Fibroblast of skin of left biceps (primary cell): Measurements from ENCODE around the gene PLEKHM2.
"Not testable (repeated sequence)": the region's sequence is repeated elsewhere in the genome, so short reads cannot be mapped to it uniquely, and the experiment has no call there.

Source experiments
- DNase-seq, 2 experiments: peaks; one replicate each; pipeline ENCODE4 v3.0.0-alpha.2; 2013; ENCODE audit warnings: low read depth in 2 of 2

Gene PLEKHM2, protein sequence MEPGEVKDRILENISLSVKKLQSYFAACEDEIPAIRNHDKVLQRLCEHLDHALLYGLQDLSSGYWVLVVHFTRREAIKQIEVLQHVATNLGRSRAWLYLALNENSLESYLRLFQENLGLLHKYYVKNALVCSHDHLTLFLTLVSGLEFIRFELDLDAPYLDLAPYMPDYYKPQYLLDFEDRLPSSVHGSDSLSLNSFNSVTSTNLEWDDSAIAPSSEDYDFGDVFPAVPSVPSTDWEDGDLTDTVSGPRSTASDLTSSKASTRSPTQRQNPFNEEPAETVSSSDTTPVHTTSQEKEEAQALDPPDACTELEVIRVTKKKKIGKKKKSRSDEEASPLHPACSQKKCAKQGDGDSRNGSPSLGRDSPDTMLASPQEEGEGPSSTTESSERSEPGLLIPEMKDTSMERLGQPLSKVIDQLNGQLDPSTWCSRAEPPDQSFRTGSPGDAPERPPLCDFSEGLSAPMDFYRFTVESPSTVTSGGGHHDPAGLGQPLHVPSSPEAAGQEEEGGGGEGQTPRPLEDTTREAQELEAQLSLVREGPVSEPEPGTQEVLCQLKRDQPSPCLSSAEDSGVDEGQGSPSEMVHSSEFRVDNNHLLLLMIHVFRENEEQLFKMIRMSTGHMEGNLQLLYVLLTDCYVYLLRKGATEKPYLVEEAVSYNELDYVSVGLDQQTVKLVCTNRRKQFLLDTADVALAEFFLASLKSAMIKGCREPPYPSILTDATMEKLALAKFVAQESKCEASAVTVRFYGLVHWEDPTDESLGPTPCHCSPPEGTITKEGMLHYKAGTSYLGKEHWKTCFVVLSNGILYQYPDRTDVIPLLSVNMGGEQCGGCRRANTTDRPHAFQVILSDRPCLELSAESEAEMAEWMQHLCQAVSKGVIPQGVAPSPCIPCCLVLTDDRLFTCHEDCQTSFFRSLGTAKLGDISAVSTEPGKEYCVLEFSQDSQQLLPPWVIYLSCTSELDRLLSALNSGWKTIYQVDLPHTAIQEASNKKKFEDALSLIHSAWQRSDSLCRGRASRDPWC

DNA sequence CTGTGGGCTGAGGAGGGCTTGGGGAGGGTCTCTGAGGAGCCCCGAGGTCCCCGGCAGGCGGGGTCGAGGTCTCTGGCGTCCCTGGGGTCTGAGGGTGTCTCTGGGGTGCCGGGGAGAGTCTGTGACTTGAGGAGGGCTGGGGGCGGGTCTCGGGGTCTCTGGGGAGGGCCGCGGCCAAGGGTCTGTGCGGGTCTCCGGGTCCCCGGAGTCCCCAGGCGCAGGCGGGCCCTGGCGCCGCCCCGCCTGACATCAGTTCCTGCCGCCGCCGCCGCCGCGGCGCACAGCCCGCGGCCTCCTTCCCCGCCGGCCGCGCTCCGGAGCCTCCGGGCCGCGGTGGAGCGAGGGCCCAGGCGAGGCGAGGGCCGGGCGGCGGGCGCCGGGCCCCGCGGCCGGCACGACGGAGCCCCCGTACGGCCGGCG, at the start of gene PLEKHM2:
PLEKHM2 (plus strand) TSS at position 279 of the 420 bp plus-strand sequence. CDS start 239 bp downstream, outside the sequence.
- no peak for DNase-seq

DNA sequence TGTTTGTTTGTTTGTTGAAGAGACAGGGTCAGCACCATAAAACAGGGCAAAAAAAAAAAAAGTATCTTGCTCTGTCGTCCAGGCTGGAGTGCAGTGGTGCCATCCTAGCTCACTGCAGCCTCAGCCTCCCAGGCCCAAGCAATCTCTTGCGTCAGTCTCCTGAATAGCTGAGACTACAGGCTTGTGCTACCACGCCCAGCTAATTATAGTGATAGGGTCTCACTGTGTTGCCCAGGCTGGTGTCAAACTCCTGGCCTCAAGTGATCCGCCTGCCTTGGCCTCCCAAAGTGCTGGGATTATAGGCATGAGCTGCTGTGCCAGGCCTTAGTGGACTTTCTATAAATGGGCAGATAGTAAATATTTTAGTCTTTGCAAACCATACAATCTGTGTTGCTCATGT, 47.7 kb upstream of the PLEKHM2 start:
- DNase-seq, result no peak

DNA sequence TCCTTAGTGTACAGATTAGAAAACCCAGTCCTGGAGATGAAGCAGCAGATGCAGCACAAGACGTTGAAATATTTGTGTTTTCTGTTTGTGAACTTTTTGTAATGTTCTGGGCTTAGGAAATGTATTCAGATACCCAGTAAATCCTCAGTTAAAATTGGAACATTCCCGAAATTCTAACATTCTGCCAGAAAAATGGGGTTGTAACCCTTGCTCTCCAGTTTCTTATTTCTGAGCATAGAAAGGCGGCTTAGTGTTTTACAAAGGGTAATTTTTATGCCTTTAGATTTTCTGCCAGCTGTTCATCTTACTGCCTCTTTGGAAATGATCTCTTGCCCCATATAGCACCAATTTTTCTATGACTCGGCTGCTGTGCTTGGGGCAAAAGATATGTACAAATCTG, 46.3 kb upstream of the PLEKHM2 start:
- DNase-seq, result no peak

DNA sequence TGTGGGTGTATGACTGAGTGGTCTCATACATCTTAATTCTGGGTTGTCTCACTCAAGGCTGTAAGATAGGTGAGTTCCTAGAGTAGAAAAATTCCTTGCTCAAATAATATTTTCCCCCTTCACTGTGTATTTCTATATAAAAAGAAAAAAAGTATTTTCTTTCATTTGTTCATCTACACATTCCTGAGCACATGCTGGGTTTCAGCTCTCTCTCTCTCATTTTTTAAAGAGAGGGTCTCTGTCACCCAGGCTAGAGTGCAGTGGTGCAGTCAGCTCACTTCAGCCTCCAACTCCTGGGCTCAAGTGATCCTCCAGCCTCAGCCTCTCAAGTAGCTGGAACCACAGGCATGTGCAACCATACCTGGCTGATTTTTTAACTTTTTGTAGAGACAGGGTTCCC, 44.9 kb upstream of the PLEKHM2 start:
- DNase-seq, result no peak

DNA sequence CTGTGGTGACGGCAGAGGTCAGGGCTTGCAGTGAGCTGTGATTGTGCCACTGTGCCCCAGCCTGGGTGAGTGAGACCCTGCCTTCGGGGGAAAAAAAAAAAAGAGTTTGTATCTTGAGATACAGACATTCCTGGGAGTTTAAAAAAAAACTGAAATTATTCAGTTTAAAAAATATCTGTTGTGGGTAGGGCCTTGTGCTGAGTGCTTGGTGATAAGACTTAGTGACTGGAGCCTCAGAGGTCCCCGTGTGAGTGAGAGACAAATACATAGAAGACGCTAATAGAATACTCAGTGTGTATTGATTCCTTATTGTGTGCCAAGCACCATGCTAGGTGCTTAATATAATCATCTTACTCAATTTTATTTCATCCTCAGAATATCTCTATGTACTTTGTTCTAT, 44.2 kb upstream of the PLEKHM2 start:
- no peak for DNase-seq

DNA sequence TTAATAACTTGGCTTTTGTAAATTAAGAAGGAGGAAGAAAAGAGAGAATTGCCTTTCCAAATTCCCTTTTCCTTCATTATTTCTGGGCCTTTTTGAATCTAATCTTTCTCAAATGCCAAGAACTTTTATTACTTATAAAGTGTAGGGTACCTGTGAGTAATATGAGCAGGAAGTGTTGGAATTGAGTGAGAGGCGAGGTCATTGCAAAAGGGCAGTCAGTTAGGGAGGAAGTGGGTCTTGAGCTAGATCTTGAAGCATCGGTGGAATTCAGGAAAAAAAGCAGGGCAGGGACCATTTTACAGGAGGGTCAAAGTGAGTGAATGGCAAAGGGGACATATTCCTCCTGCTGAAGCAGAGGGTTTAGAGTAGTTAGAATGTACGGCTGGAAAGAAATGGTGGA, 43.5 kb upstream of the PLEKHM2 start:
- DNase-seq, result no peak

DNA sequence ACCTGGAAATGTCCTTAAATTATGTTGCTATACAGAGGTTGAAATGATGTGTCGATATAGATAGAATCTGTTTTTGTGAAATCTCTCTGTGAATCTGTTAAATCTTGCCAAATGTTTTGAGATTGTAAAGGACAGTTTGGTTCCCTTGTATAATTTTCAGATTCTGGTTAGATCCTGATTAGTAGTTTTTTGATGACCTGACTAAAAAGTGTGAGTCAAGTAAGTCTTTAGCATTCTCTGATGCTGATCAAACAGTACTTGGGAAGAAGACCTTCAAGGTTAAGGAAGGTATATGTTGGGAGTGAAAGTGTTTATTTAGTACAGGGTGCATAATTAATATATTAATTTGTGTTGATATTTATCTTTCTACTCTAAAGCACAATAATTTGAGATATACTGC, 34.2 kb upstream of the PLEKHM2 start:
- no peak for DNase-seq

DNA sequence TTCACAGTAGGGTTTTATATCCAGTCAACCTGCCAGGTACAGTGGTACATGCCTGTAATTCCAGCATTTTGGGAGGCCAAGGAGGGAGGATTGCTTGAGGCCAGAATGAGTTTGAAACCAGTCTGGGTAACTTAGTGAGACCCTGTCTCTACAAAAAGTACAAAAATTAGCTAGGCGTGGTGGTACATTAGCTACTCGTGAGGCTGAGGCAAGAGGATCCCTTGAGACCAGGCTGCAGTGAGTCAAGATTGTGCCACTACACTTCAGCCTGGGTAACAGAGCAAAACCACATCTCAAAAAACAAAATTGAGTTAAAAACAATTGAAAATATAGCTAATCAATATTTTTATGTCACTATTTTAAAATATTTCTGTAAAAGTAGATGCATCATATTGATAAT, 33.7 kb upstream of the PLEKHM2 start:
- DNase-seq, result no peak

DNA sequence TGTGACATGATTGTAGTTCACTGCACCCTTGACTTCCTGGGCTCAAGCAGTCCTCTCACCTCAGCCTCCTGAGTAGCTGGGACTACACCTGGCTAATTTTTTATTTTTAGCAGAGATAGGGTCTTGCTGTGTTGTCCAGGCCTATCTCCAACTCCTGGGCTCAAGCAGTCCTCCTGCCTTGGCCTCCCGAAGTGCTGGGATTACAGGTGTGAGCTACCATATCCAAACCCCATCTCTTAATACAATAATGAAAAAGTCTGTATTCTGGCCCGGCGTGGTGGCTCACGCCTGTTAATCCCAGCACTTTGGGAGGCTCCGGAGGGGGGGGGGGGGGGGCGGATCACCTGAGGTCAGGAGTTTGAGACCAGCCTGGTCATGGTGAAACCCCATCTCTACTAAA, 32.0 kb upstream of the PLEKHM2 start:
- not testable (repeated sequence) for DNase-seq

DNA sequence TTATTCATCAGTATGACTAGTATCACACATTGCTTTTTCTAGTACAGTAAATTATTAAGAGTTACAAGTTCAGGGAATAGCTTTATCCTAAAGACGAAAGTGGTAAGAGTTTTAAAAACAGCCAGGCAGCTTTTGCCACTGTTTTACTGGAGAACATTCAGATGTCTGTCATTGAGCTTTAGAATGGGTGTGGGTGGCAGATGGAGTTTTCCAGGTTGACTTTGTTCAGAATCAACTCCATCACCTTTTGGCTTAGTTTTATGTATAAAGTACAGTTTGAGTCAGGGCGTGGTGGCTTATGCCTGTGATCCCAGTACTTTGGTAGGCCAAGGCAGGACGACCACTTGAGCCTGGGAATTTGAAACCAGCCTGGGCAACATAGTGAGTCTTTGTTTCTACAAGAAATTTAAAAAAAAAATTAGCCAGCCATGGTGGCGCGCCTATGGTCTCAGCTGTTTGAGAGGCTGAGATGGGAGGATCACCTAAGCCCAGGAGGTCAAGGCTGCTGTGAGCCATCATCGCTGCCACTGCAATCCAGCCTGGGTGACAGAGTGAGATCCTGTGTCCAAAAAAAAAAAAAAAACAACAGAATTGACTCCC, 29.9 kb upstream of the PLEKHM2 start:
- DNase-seq, result no peak

DNA sequence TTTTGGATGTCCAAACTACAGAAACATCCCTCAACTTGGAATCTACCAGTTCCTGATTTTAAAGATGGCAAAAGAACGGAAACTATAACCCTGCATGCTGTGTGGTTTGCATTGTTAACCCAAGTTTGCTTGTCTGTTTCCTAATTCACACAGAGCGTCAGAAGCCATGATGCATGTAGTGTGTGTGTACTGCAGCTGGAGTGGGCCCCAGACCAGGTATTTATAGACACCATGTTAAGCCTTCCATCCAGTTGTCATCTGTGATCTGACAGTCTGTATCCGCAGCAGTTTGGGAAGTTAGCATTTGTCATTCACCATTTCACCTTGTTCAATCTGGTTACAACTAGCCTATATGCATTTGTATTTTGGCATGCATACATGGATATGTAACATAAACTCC, 27.7 kb upstream of the PLEKHM2 start:
- DNase-seq, result no peak

DNA sequence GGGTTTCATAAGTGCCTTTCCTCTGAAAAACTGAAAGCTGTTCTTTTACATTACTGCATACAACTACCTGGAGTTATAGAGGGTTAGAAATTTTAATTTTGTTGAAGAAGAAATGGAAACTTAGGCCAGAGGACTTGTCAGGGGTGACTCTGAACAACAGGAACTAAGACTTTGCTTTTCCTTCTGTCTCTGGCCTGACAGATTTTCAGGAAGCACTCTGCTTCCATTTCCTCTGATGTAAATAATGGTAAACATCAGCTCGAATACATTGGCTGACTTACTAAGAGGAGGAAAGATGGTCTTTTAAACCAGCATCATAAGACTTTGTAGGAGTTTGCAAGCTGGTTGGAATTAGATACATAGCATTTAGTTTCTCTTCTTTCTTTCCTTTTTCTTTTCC, 27.1 kb upstream of the PLEKHM2 start:
- no peak for DNase-seq

DNA sequence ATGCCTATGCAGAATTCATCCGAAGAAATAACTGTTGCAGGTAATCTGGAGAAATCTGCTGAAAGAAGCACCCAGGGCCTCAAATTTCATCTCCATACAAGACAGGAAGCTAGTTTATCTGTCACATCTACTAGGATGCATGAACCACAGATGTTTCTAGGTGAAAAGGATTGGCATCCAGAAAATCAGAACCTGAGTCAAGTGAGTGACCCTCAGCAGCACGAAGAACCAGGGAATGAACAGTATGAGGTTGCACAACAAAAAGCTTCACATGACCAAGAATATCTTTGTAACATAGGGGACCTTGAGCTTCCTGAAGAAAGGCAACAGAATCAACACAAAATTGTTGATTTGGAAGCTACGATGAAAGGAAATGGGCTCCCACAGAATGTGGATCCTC, 24.0 kb upstream of the PLEKHM2 start:
- DNase-seq, result no peak

DNA sequence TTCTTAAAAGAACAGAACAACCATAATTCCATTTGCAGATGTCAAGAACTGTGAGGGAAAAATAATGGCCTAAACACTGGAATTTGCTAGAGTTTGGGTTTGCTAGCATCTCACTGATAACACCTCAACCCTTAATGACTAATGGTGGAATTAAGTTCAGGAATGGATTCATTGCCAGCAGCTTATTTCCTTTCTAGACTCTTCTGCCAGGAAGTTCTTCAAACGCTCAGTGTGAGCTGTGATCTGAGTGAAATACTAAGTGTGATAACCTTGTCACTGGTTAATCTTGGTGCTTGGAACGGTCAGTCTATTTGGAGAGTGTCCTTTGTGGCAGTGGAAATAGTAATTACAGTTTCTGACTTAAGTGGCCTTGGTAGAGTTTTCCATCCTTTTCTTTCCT, 21.6 kb upstream of the PLEKHM2 start:
- no peak for DNase-seq

DNA sequence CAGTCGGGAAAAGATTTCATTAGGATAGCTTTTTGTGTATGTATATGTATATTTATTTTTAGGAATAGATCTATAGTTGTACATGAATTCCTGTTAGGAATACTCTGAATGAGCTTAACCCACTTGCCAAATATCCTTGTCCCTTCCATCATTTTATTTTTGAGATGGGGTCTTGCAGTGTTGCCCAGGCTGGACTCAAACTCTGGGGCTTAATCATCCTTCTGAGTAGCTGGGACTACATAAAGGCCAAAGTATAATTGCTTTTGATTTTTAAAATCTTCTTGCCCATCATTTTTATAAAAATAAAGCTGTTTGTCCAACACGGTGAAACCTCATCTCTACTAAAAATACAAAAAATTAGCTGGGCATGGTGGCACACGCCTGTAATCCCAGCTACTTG, 20.2 kb upstream of the PLEKHM2 start:
- no peak for DNase-seq

DNA sequence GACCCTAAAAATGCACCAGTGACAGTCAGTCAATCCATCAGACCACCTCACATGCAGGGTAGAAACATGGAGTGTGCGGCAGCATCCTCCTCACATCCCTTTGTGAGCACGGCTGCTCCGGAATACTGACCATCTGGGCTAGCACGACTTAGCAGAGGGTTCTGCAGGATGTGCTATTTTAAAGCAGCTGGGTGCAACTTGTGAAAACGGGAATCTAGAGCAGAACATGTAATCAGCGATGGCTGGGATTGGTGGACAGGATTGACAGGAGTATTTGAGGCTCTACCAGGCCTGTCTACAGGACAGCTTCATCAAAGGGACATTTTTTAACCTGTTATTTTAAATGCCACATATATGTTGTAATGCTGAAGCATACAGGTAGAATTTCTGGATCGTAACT, 16.8 kb upstream of the PLEKHM2 start:
- no peak for DNase-seq

DNA sequence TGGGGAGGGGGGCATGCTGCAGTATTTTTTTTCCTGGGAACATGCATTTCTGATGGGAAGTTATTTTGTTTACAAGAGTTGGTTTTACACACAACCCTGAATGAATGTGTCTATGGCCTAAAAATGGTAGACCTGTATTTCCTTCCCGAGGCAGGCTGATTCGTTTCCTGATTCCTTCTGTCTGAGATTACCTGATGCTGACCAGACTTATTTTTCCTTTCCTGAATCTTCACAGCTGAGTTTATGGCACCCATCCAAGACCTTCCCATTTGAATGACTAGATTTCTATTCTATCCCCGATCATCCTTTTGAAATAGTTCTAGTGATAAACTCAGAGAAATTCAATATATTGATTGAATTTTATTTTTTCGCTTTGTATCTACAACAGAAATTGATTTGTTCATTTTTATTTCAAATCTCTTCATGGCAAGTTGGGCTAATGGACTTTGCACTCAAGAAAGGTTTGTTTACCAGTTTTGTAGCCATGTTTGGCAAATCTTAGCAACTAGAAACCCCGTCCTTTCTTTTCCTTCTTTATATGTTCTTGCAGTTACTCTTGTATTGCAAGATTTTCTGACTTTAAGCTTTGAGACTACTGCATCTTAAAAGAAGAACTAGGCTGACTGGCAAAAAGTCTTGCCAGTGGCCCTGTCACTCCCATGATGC, 15.9 kb upstream of the PLEKHM2 start:
- no peak for DNase-seq

DNA sequence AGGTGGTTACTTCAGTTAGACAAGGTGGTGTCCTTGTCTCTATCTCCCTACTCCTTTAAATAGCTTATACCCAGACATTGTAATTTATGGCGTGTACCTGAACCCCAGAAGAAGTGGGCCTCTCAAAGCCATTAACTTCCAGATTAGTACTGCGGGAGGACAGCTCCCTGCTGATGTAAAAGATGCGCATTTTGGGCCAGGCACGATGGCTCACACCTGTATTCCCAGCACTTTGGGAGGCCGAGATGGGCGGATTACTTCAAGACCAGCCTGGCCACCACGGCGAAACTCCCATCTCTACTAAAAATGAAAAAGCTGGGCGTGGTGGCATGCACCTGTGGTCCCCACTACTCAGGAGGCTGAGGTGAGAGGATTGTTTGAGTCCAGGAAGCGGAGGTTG, 15.0 kb upstream of the PLEKHM2 start:
- no peak for DNase-seq

DNA sequence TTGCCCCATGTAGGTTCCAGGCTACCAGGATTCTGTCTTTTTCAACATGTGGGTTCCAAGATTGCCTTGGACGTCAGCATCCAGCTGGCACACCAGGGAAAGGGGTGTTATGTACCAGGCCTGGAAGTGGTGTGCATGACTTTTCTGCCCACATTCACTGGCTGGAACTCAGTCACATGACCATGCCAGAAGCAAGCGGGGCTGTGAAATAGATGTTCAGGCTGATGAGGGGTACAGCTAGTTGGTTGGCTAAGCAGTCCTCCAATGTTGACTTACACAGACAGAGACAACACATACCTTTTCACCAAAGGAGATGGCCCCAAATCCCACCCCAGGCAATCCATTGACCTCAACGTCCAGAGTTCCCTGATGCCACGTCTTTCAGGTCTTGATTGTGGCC, 14.3 kb upstream of the PLEKHM2 start:
- no peak for DNase-seq

DNA sequence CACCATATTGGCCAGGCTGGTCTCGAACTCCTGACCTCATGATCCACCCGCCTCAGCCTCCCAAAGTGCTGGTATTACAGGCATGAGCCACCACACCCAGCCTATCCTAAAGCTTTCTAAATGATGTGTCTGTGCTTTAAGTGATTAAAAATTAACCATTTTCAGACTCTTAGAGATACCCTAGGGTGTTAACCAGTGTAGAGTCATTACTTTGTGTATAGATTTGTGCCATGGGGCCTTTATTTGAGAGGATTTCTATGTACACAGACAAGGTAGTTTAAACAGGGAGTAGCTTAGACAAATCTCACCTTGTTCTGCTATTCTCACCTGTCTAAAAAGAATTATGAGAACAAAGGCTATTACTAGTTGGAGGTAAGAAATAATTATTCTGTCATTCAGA, 12.7 kb upstream of the PLEKHM2 start:
- no peak for DNase-seq

DNA sequence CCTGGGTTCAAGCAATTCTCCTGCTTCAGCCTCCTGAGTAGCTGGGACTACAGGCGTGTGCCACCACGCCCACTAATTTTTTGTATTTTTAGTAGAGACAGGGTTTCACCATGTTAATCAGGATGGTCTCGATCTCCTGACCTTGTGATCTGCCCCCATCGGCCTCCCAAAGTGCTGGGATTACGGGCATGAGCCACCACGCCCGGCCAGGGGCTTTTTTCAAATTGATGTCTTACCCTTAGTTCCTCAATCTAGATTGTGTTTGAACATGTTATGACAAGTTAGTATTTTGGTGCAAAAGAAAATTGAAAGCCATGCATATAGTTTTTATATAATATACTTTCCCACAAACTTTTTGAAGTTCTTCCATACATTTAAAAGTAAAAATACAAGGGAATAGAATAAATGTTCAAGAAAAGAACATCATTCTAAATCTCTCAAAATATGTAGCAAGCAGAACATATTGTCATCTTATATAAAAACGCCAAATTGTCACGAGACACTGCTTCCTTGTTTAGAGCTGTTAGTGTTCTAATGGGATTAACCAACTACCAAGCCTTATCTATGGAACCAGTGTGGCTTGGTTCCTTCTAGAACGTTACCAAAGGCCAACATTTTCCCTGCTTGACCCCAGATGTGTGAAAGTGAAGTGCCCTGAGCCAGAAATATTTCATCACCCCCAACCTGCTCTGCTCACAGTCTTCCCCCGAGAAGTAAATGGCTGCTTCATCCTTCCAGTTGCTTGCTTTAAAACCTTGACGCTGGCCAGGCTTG, 9.5 kb upstream of the PLEKHM2 start:
- no peak for DNase-seq
